Liver (tissue), 9 donors: ENCODE results near the gene RNU2-63P. TPM values are rescaled to one million over a fixed set of nuclear protein-coding genes. Genes with fewer than 3 reads are reported as not detected.
A peak's percentile ranks its signal among the peaks of the same experiment; 100 is the strongest.

Experiments
- DNase-seq: peaks from one replicate; pipeline ENCODE4 v3.0.0-alpha.2; 2017; ENCODE audit warnings: low spot score
- H3K27ac ChIP-seq, 2 donors: one replicate each; pipeline ENCODE4 v1.7.0; 2013; ENCODE audit warnings: inconsistent platforms in 2 of 2, low read length in 2 of 2, control low read depth in 1 of 2, low read depth in 1 of 2, mild to moderate bottlenecking in 1 of 2
- H3K27me3 ChIP-seq, 4 donors: one replicate each; pipeline versions ENCODE4 v1.6.1 to v1.7.0; 2013; ENCODE audit warnings: low read length in 3 of 4, inconsistent platforms in 1 of 4, mild to moderate bottlenecking in 1 of 4, moderate library complexity in 1 of 4; ENCODE audit not compliant: control insufficient read depth in 4 of 4, insufficient read depth in 4 of 4
- H3K36me3 ChIP-seq, 4 donors: one replicate each; pipeline versions ENCODE4 v1.6.1 to v1.7.0; 2013; ENCODE audit warnings: low read length in 3 of 4, mild to moderate bottlenecking in 3 of 4, low read depth in 1 of 4, moderate library complexity in 1 of 4; ENCODE audit not compliant: control insufficient read depth in 4 of 4, insufficient read depth in 3 of 4
- H3K4me1 ChIP-seq, 4 donors: one replicate each; pipeline versions ENCODE4 v1.6.1 to v1.7.0; 2013; ENCODE audit warnings: low read length in 3 of 4, mild to moderate bottlenecking in 3 of 4, moderate library complexity in 1 of 4; ENCODE audit not compliant: control insufficient read depth in 4 of 4, insufficient read depth in 4 of 4
- H3K4me3 ChIP-seq, 3 donors: one replicate each; pipeline versions ENCODE4 v1.6.1 to v1.7.0; 2013; ENCODE audit warnings: low read length in 3 of 3, control low read depth in 1 of 3, low read depth in 1 of 3, mild to moderate bottlenecking in 1 of 3
- H3K9ac ChIP-seq, 2 donors: one replicate each; pipeline ENCODE4 v1.7.0; 2013; ENCODE audit warnings: low read length in 2 of 2, mild to moderate bottlenecking in 2 of 2, moderate library complexity in 2 of 2, control low read depth in 1 of 2, low read depth in 1 of 2
- H3K9me3 ChIP-seq, 4 donors: one replicate each; pipeline versions ENCODE4 v1.6.1 to v1.7.0; 2013; ENCODE audit warnings: low read length in 3 of 4; ENCODE audit not compliant: control insufficient read depth in 4 of 4
- EGR1 ChIP-seq, 2 donors: IDR thresholded peaks; 2 replicates each; pipeline ENCODE4 v1.6.1; 2016 to 2018; ENCODE audit warnings: antibody characterized with exemption in 2 of 2, low read depth in 2 of 2
- FOXA1 ChIP-seq: IDR thresholded peaks from 2 replicates; pipeline ENCODE4 v1.6.1; 2016; ENCODE audit warnings: antibody characterized with exemption
- FOXA2 ChIP-seq: IDR thresholded peaks from 2 replicates; pipeline ENCODE4 v1.6.1; 2016; ENCODE audit warnings: antibody characterized with exemption
- GABPA ChIP-seq, 2 donors: IDR thresholded peaks in 1 of 2; conservative IDR thresholded peaks in 1 of 2; 2 replicates each; pipeline ENCODE4 v1.6.1; 2016; ENCODE audit warnings: antibody characterized with exemption in 2 of 2, mild to moderate bottlenecking in 1 of 2, moderate library complexity in 1 of 2
- HNF4G ChIP-seq: IDR thresholded peaks from 2 replicates; pipeline ENCODE4 v1.6.1; 2016; ENCODE audit warnings: antibody characterized with exemption
- NR2F2 ChIP-seq: IDR thresholded peaks from 2 replicates; pipeline ENCODE4 v1.6.1; 2016; ENCODE audit warnings: antibody characterized with exemption
- RAD21 ChIP-seq, 2 donors: IDR thresholded peaks; 2 replicates each; pipeline ENCODE4 v1.6.1; 2016; ENCODE audit warnings: antibody characterized with exemption in 2 of 2, mild to moderate bottlenecking in 2 of 2
- RXRA ChIP-seq, 2 donors: IDR thresholded peaks; 2 replicates each; pipeline ENCODE4 v1.6.1; 2017 to 2018; ENCODE audit warnings: antibody characterized with exemption in 2 of 2, mild to moderate bottlenecking in 1 of 2
- SP1 ChIP-seq: IDR thresholded peaks from 2 replicates; pipeline ENCODE4 v1.6.1; 2018; ENCODE audit warnings: antibody characterized with exemption, mild to moderate bottlenecking
- TAF1 ChIP-seq: conservative IDR thresholded peaks from 2 replicates; pipeline ENCODE4 v1.6.1; 2016; ENCODE audit warnings: antibody characterized with exemption, mild to moderate bottlenecking
- YY1 ChIP-seq: IDR thresholded peaks from 2 replicates; pipeline ENCODE4 v1.6.1; 2016; ENCODE audit warnings: antibody characterized with exemption, mild to moderate bottlenecking
- WGBS: extraction: QIAGEN DNeasy Blood & Tissue Kit; methylation state at CpG from one replicate; pipeline ENCODE4 v1.1.7; 2013; 5-methylcytosine and 5-hydroxymethylcytosine counted together
- polyA plus RNA-seq, 2 donors: library from polyadenylated mRNA; stranded (reverse) in 1 of 2; unstranded in 1 of 2; fragments of 200-250 nt in 1 of 2; fragments of >200 nt in 1 of 2; fragmentation: Nextera tagmentation in 1 of 2; extraction: Ambion mirVana in 1 of 2; gene quantifications; one replicate each; pipeline versions ENCODE4 v1.2.1 to v1.2.3, GENCODE V29; 2013 to 2015
- total RNA-seq, 2 donors: library from RNA; depleted of rRNA; stranded (reverse); fragments of >200 nt; gene quantifications; one replicate each; pipeline ENCODE4 v1.2.3, GENCODE V29; 2014
- TF ChIP-seq, protein P1 (sequence below): IDR thresholded peaks from 2 replicates; pipeline ENCODE4 v1.6.1; 2016; ENCODE audit warnings: antibody characterized with exemption
- TF ChIP-seq, protein P2 (sequence below): fragments of 150-350 bp; IDR thresholded peaks from 2 replicates; pipeline ENCODE4 v1.5.1; 2017; ENCODE audit warnings: improper control_type of control experiment, low read depth, low read length; ENCODE audit not compliant: missing input control
- TF ChIP-seq, protein P3 (sequence below): IDR thresholded peaks from 2 replicates; pipeline ENCODE4 v1.6.1; 2016; ENCODE audit warnings: antibody characterized with exemption
- TF ChIP-seq, protein P4 (sequence below): IDR thresholded peaks from 2 replicates; pipeline ENCODE4 v1.6.1; 2016; ENCODE audit warnings: antibody characterized with exemption, mild to moderate bottlenecking
- TF ChIP-seq, protein P5 (sequence below): IDR thresholded peaks from 2 replicates; pipeline ENCODE4 v1.6.1; 2016; ENCODE audit warnings: antibody characterized with exemption
- donor health status: healthy.
- donor health status: healthy.
- donor health status: healthy.
- donor health status: healthy.
- donor health status: healthy.

The RNU2-63P gene
- total and polyA plus RNA-seq, 4 donors, result not detected

DNA sequence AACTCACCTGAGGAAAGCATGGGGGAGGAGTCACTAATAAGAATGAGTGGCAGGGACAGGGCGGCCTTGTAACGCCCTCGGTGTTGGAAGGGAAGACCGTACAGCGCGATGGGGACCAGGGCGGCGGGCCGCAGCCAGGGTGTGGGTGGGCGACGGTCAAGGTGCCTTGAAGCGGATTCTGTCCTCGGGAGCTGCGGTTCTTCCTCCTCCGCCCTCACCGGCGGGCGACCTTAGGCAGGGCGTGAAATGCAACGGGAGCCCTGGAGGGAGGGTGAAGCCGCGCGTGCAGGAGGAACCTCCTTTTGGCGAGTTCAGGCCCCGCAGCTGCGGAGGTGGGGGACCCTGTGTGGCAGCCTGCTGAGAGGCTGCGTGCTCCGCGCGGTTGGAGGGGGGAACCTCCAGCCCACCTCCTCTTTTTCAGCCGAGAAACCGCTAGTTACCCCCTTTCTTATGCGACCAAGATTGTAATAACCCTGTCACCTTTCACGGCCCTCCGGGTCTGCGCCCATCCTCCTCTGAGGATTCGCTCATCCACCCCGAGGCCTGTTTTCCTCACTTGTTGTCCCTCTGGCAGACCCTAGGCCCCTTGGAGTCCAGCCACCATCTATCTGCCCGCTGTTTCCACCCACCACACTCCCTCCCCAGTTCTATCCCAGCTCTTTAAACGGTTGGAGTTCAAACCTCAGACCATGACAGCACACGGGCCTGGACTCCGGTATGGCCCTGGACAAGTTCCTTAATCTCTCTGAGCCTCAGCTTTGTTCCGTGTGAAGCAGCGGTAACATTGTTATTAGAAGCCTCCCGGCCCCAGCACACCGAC is 823 bp upstream of the RNU2-63P start:
- Histone ChIP-seq H3K9ac (peak overlapping the region; percentile 96), H3K4me1 (peaks cover 0 to 20% (median 9%) of the 10 kb centered on the region in 4 donors), H3K27ac (peak overlapping the region; percentile 85 to 91), H3K36me3 (no peaks in the 10 kb centered on the region), H3K4me3 (peak overlapping the region; percentile 65 to 87 (median 75)), H3K9me3 (no peaks in the 10 kb centered on the region), H3K27me3 (no peaks in the 10 kb centered on the region)
- WGBS, result 13% methylated on average over 46 of the region's 46 CpGs
- TF ChIP-seq FOXA2 (no peak), GABPA (IDR thresholded peaks at IDR 0.05 in 1 of 2, conservative IDR thresholded peaks at IDR 0.05 in 1 of 2) (no peak), YY1 (no peak), RXRA (IDR thresholded peaks at IDR 0.05) (no peak), EGR1 (IDR thresholded peaks at IDR 0.05; ENCODE audit: low read depth in 2 of 2) (no peak), HNF4G (no peak), NR2F2 (no peak), FOXA1 (no peak), TAF1 (no peak), RAD21 (IDR thresholded peaks at IDR 0.05) (no peak), SP1 (no peak)
- TF ChIP-seq, protein P1, sequence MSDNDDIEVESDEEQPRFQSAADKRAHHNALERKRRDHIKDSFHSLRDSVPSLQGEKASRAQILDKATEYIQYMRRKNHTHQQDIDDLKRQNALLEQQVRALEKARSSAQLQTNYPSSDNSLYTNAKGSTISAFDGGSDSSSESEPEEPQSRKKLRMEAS, result no peak
- TF ChIP-seq, protein P2, sequence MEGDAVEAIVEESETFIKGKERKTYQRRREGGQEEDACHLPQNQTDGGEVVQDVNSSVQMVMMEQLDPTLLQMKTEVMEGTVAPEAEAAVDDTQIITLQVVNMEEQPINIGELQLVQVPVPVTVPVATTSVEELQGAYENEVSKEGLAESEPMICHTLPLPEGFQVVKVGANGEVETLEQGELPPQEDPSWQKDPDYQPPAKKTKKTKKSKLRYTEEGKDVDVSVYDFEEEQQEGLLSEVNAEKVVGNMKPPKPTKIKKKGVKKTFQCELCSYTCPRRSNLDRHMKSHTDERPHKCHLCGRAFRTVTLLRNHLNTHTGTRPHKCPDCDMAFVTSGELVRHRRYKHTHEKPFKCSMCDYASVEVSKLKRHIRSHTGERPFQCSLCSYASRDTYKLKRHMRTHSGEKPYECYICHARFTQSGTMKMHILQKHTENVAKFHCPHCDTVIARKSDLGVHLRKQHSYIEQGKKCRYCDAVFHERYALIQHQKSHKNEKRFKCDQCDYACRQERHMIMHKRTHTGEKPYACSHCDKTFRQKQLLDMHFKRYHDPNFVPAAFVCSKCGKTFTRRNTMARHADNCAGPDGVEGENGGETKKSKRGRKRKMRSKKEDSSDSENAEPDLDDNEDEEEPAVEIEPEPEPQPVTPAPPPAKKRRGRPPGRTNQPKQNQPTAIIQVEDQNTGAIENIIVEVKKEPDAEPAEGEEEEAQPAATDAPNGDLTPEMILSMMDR, result no peak
- TF ChIP-seq, protein P3, sequence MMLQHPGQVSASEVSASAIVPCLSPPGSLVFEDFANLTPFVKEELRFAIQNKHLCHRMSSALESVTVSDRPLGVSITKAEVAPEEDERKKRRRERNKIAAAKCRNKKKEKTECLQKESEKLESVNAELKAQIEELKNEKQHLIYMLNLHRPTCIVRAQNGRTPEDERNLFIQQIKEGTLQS, result no peak
- TF ChIP-seq, protein P4, sequence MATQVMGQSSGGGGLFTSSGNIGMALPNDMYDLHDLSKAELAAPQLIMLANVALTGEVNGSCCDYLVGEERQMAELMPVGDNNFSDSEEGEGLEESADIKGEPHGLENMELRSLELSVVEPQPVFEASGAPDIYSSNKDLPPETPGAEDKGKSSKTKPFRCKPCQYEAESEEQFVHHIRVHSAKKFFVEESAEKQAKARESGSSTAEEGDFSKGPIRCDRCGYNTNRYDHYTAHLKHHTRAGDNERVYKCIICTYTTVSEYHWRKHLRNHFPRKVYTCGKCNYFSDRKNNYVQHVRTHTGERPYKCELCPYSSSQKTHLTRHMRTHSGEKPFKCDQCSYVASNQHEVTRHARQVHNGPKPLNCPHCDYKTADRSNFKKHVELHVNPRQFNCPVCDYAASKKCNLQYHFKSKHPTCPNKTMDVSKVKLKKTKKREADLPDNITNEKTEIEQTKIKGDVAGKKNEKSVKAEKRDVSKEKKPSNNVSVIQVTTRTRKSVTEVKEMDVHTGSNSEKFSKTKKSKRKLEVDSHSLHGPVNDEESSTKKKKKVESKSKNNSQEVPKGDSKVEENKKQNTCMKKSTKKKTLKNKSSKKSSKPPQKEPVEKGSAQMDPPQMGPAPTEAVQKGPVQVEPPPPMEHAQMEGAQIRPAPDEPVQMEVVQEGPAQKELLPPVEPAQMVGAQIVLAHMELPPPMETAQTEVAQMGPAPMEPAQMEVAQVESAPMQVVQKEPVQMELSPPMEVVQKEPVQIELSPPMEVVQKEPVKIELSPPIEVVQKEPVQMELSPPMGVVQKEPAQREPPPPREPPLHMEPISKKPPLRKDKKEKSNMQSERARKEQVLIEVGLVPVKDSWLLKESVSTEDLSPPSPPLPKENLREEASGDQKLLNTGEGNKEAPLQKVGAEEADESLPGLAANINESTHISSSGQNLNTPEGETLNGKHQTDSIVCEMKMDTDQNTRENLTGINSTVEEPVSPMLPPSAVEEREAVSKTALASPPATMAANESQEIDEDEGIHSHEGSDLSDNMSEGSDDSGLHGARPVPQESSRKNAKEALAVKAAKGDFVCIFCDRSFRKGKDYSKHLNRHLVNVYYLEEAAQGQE, result no peak
- TF ChIP-seq, protein P5, sequence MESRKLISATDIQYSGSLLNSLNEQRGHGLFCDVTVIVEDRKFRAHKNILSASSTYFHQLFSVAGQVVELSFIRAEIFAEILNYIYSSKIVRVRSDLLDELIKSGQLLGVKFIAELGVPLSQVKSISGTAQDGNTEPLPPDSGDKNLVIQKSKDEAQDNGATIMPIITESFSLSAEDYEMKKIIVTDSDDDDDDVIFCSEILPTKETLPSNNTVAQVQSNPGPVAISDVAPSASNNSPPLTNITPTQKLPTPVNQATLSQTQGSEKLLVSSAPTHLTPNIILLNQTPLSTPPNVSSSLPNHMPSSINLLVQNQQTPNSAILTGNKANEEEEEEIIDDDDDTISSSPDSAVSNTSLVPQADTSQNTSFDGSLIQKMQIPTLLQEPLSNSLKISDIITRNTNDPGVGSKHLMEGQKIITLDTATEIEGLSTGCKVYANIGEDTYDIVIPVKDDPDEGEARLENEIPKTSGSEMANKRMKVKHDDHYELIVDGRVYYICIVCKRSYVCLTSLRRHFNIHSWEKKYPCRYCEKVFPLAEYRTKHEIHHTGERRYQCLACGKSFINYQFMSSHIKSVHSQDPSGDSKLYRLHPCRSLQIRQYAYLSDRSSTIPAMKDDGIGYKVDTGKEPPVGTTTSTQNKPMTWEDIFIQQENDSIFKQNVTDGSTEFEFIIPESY, result no peak
- no peak for DNase-seq
